ENCODE data around the gene ITPRIP.

ITPRIP gene

DNA sequence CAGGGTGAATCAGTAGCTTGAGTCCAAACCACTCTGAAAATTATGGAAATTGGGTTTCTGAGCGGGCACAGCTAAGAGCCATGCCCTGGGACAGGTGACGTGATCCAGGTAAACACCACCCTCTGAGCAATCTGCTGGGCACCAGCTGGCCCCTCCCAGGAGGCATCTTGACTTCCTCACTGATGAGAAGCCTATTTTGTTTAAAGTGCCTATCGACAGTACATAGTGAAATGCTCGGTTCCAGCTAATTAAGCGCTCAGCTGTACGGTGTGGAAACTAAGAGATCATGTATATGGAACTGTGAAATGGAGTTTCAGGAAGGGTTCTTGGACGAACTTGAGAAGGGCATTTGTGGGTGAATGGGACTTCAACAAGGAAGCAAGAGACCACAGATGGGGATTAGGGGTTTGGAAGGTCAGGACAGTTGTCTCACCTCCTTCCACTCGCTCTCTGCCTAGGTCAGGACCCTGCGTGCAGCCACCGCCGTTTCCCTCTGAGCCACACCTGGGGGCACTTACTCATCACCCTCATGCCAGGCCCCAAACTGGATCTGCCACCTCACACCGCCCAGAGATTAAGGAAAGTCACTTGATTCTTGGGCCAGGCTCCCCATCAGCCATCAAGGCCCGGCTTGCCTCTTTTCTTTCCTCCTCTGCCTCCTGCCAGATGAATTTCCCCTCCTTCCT is 3.2 kb downstream of the ITPRIP start:
- Histone ChIP-seq H3K9me3 (ENCODE audit: control insufficient read depth, insufficient read depth, low read depth, low read length) (no peaks in the 10 kb centered on the region), H3K4me3 (ENCODE audit: low read depth, low read length) (no peak overlapping the region), H3K27ac (ENCODE audit: extremely low read depth, low read depth, low read length) (no peak overlapping the region), H3K36me3 (ENCODE audit: control insufficient read depth in 2 of 2, insufficient read depth in 1 of 2, low read length in 2 of 2) (no peaks in the 10 kb centered on the region), H3K4me1 (ENCODE audit: control insufficient read depth, insufficient read depth, low read length) (peaks cover 34% of the 10 kb centered on the region)
- POLR2A ChIA-PET: no interaction called here
- TF ChIP-seq, protein P1, sequence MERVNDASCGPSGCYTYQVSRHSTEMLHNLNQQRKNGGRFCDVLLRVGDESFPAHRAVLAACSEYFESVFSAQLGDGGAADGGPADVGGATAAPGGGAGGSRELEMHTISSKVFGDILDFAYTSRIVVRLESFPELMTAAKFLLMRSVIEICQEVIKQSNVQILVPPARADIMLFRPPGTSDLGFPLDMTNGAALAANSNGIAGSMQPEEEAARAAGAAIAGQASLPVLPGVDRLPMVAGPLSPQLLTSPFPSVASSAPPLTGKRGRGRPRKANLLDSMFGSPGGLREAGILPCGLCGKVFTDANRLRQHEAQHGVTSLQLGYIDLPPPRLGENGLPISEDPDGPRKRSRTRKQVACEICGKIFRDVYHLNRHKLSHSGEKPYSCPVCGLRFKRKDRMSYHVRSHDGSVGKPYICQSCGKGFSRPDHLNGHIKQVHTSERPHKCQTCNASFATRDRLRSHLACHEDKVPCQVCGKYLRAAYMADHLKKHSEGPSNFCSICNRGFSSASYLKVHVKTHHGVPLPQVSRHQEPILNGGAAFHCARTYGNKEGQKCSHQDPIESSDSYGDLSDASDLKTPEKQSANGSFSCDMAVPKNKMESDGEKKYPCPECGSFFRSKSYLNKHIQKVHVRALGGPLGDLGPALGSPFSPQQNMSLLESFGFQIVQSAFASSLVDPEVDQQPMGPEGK (tag by site-specific recombination; IDR thresholded peaks at IDR 0.05): no peak
- TF ChIP-seq ZNF10 (tag by site-specific recombination; IDR thresholded peaks at IDR 0.05) (no peak), ZNF843 (tag by site-specific recombination; IDR thresholded peaks at IDR 0.05) (no peak), TCF7L2 (IDR thresholded peaks at IDR 0.05; ENCODE audit: borderline replicate concordance, low read depth, low read length) (no peak), ZNF274 (IDR thresholded peaks at IDR 0.05; ENCODE audit: low read length) (no peak), ZNF274 (tag by site-specific recombination; IDR thresholded peaks at IDR 0.05; ENCODE audit: borderline replicate concordance) (no peak), ZNF830 (tag by site-specific recombination; IDR thresholded peaks at IDR 0.05; ENCODE audit: low read depth) (no peak), ZSCAN18 (tag by site-specific recombination; IDR thresholded peaks at IDR 0.05) (no peak), ZNF792 (tag by site-specific recombination; IDR thresholded peaks at IDR 0.05) (no peak), GLI2 (tag by site-specific recombination; IDR thresholded peaks at IDR 0.05; ENCODE audit: borderline replicate concordance, low read depth) (no peak), ZNF362 (tag by site-specific recombination; IDR thresholded peaks at IDR 0.05) (no peak), ZNF112 (tag by site-specific recombination; IDR thresholded peaks at IDR 0.05) (no peak), ZNF785 (tag by site-specific recombination; IDR thresholded peaks at IDR 0.05) (no peak), ZSCAN4 (tag by site-specific recombination; IDR thresholded peaks at IDR 0.05) (no peak), ZNF146 (tag by site-specific recombination; IDR thresholded peaks at IDR 0.05) (no peak), PRDM1 (tag by site-specific recombination; IDR thresholded peaks at IDR 0.05) (no peak), ZSCAN16 (tag by site-specific recombination; IDR thresholded peaks at IDR 0.05) (no peak), ZNF292 (tag by site-specific recombination; IDR thresholded peaks at IDR 0.05; ENCODE audit: borderline replicate concordance, low read depth) (no peak)
- CTCF ChIA-PET: interaction anchor here (0.7 to 2.1 kb wide), 4 partner anchors 15 to 372 kb away, joined by 3 to 11 read pairs (median 8); no protein-coding TSS in a partner anchor

GRCh38 chr10:104334561-104334960 is 3.7 kb downstream of the ITPRIP start:
- no peaks in the 10 kb centered on the region for H3K9me3 ChIP-seq (ENCODE audit: control insufficient read depth, insufficient read depth, low read depth, low read length)
- no peak overlapping the region for H3K4me3 ChIP-seq (ENCODE audit: low read depth, low read length)
- H3K36me3 ChIP-seq (ENCODE audit: control insufficient read depth in 2 of 2, insufficient read depth in 1 of 2, low read length in 2 of 2): no peaks in the 10 kb centered on the region
- CTCF ChIA-PET: interaction anchor here (0.7 to 1.8 kb wide), 3 partner anchors 16 to 371 kb away, joined by 3 to 8 read pairs (median 8); no protein-coding TSS in a partner anchor
- POLR2A ChIA-PET: interaction anchor here (0.6 kb wide), 1 partner anchor 29 kb away, joined by 4 read pairs; no protein-coding TSS in a partner anchor
- peaks cover 37% of the 10 kb centered on the region for H3K4me1 ChIP-seq (ENCODE audit: control insufficient read depth, insufficient read depth, low read length)
- H3K27ac ChIP-seq (ENCODE audit: extremely low read depth, low read depth, low read length): no peak overlapping the region
- TF ChIP-seq, protein P2, sequence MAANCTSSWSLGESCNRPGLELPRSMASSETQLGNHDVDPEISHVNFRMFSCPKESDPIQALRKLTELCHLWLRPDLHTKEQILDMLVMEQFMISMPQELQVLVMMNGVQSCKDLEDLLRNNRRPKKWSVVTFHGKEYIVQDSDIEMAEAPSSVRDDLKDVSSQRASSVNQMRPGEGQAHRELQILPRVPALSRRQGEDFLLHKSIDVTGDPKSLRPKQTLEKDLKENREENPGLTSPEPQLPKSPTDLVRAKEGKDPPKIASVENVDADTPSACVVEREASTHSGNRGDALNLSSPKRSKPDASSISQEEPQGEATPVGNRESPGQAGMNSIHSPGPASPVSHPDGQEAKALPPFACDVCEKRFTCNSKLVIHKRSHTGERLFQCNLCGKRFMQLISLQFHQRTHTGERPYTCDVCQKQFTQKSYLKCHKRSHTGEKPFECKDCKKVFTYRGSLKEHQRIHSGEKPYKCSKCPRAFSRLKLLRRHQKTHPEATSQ (tag by site-specific recombination; IDR thresholded peaks at IDR 0.05): no peak
- TF ChIP-seq KLF16 (tag by site-specific recombination; IDR thresholded peaks at IDR 0.05) (no peak), SALL2 (tag by site-specific recombination; IDR thresholded peaks at IDR 0.05; ENCODE audit: borderline replicate concordance) (no peak), BCL11A (tag by site-specific recombination; IDR thresholded peaks at IDR 0.05; ENCODE audit: low read depth) (no peak), ZNF140 (tag by site-specific recombination; IDR thresholded peaks at IDR 0.05) (no peak), ZNF214 (tag by site-specific recombination; IDR thresholded peaks at IDR 0.05; ENCODE audit: borderline replicate concordance) (no peak), TRIM28 (IDR thresholded peaks at IDR 0.05; ENCODE audit: borderline replicate concordance, low read length) (no peak)
- TF ChIP-seq, protein P3, sequence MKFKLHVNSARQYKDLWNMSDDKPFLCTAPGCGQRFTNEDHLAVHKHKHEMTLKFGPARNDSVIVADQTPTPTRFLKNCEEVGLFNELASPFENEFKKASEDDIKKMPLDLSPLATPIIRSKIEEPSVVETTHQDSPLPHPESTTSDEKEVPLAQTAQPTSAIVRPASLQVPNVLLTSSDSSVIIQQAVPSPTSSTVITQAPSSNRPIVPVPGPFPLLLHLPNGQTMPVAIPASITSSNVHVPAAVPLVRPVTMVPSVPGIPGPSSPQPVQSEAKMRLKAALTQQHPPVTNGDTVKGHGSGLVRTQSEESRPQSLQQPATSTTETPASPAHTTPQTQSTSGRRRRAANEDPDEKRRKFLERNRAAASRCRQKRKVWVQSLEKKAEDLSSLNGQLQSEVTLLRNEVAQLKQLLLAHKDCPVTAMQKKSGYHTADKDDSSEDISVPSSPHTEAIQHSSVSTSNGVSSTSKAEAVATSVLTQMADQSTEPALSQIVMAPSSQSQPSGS (tag by site-specific recombination; IDR thresholded peaks at IDR 0.05; ENCODE audit: low read depth): no peak
